ENCODE measurements around the gene ACVR1C. TPM values are rescaled to one million over a fixed set of nuclear protein-coding genes. Genes with fewer than 3 reads are reported as not detected.

Gene ACVR1C
- total RNA-seq (2012; rRNA removed), result under 0.01 and 0.25 TPM in 2 replicates

DNA sequence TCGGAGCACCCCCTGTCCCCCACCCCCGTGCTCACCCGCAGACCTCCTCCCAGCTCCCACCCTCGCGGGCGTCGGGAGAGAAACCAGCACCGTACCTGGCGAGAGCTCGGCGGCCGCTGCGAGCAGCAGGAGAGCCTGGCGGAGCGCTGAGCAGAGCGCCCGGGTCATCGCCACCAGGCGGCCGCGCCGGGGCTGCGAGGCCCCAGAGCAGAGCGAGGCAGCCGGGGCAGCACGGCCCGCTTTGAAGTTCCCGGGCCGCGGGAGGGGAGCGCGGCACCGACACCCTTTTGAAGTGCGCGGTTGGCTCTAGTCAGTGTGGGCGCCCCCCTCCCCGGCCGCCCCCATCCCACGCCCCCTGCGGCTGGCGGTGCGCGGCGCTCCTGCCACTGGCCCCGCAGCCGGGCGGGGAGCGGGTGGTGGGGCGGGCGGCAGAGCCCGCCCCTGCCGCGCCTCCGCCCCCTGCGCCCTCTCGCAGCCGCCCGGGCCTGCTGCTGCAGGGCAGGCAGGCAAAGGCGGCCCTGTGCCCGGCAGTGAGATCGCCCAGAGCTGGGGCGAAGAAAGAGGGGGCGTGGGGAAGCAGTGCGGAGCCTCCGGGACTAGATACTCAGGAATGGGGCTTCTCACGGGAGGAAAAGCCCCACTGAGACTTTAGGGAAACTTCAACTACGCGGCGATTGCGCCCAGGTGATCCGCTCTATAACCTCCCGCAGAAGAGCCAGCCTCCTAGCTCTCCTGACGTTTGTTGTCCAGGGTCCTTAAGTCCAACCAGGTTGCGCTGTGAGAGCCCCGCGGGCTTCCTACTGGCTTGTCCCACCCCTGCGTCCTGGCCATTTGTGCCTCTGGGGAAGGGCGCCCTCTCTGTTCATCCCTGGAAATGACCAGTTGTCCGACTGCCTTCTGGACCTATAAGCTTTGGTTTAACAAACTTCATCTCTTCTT, at the start of gene ACVR1C:
Gene ACVR1C (minus strand): TSS at position 388 of the 939 bp plus-strand sequence. CDS start 220 bp downstream, at position 168.
- H3K4me3 ChIP-seq (ENCODE audit: low read length), result peak within 1 kb of the TSS; percentile 80
- peak within 1 kb of the TSS; percentile 56 for H3K9ac ChIP-seq (ENCODE audit: low read depth, low read length)
- H3K27me3 ChIP-seq (ENCODE audit: control insufficient read depth, insufficient read depth, low read length), result peaks cover 11% of the 10 kb centered on the region
- peak within 1 kb of the TSS; percentile 99 for H3K4me2 ChIP-seq (ENCODE audit: low read length)
- no peaks in the 10 kb centered on the region for H3K36me3 ChIP-seq (ENCODE audit: insufficient read depth, low read length)
- H3K9me3 ChIP-seq (replicated peaks; ENCODE audit: low read length), result no peaks in the 10 kb centered on the region
- peaks cover 7% of the 10 kb centered on the region for H3K4me1 ChIP-seq (ENCODE audit: control insufficient read depth, insufficient read depth, low read length)

DNA sequence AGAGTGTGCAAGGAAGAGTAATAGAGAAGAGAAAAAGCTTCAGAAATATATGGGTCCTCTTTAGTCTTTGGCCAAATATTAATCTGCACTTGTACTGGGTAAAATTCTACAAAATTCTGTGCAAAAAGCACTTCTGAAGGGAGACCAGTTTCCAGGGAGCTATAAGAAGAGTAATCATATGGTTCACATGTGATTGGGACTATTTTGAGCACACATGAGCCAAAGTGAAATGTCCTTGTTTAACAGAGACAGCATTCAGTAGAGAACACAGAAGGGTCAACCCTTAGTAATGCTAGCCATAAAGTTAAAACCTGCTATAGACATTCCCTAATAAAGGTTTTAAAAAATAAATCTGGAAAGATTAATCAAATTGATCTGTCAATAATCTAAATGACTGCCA, 49.3 kb upstream of the ACVR1C start:
- Histone ChIP-seq H3K9me3 (replicated peaks; ENCODE audit: low read length) (no peaks in the 10 kb centered on the region), H3K9ac (ENCODE audit: low read depth, low read length) (no peak overlapping the region), H3K27me3 (ENCODE audit: control insufficient read depth, insufficient read depth, low read length) (no peaks in the 10 kb centered on the region), H3K4me2 (ENCODE audit: low read length) (no peak overlapping the region), H3K36me3 (ENCODE audit: insufficient read depth, low read length) (no peaks in the 10 kb centered on the region), H3K4me3 (ENCODE audit: low read length) (no peak overlapping the region), H3K4me1 (ENCODE audit: control insufficient read depth, insufficient read depth, low read length) (no peaks in the 10 kb centered on the region)

DNA sequence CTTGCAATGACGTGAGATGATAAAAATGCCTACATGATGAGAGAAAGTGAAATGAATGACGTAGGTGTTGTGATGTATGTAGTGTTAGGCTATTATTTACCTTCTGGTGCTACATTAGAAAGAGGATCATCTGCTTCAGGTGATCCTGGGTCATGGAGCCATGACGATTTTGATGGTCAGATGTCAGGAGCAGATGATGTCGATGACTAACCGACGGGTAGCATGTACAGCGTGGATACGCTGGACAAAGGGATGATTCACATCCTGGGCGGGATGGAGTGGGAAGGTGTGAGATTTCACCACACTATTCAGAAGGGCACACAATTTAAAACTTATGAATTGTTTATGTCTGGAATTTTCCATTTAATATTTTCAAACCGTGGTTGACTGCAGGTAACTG, 43.5 kb upstream of the ACVR1C start:
- H3K9me3 ChIP-seq (replicated peaks; ENCODE audit: low read length), result no peaks in the 10 kb centered on the region
- no peaks in the 10 kb centered on the region for H3K27me3 ChIP-seq (ENCODE audit: control insufficient read depth, insufficient read depth, low read length)
- H3K36me3 ChIP-seq (ENCODE audit: insufficient read depth, low read length), result peaks cover 3% of the 10 kb centered on the region
- H3K4me1 ChIP-seq (ENCODE audit: control insufficient read depth, insufficient read depth, low read length), result peaks cover 7% of the 10 kb centered on the region
- no peak overlapping the region for H3K9ac ChIP-seq (ENCODE audit: low read depth, low read length)
- no peak overlapping the region for H3K4me3 ChIP-seq (ENCODE audit: low read length)
- H3K4me2 ChIP-seq (ENCODE audit: low read length), result no peak overlapping the region

DNA sequence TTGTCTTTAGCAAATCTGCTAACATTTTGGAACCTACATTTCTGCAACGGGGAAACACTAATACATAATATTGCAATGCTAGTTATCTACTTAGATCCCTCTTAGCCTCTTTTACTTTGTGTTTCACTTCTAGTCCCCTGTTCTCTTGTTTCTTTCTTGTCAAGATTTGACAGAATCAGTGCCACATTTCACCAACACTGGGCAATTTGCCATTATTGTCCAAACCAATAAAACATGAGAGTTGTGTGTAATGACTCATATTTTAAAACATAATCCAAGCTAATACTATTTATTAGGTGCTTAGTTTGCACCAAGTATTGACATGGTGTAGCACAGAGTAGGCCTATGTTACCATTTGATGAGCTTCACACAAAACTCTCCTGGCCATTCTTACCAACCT, 33.7 kb upstream of the ACVR1C start:
- Histone ChIP-seq H3K36me3 (ENCODE audit: insufficient read depth, low read length) (no peaks in the 10 kb centered on the region), H3K27me3 (ENCODE audit: control insufficient read depth, insufficient read depth, low read length) (no peaks in the 10 kb centered on the region), H3K4me3 (ENCODE audit: low read length) (no peak overlapping the region), H3K4me2 (ENCODE audit: low read length) (no peak overlapping the region), H3K9me3 (replicated peaks; ENCODE audit: low read length) (no peaks in the 10 kb centered on the region), H3K4me1 (ENCODE audit: control insufficient read depth, insufficient read depth, low read length) (no peaks in the 10 kb centered on the region), H3K9ac (ENCODE audit: low read depth, low read length) (no peak overlapping the region)

DNA sequence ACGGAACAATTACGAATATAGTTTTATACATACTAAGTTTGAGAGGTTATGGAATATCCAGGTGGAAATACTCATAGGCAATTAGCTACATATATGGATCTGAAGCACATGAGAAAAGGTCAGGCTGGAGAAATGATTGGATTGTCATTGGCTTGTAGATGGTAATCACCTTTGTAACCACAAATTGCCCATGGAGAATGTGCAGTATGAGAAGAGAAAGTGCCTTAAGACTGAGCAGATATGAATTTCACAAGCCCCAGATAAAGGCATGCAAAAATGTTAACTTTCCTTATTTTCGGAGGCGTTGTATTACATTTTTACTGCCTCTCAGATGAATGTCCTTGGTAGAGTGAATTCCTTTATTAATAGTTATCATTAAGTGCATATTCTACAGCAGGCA, 33.1 kb upstream of the ACVR1C start:
- no peaks in the 10 kb centered on the region for H3K4me1 ChIP-seq (ENCODE audit: control insufficient read depth, insufficient read depth, low read length)
- H3K4me2 ChIP-seq (ENCODE audit: low read length), result no peak overlapping the region
- no peak overlapping the region for H3K9ac ChIP-seq (ENCODE audit: low read depth, low read length)
- no peak overlapping the region for H3K4me3 ChIP-seq (ENCODE audit: low read length)
- H3K27me3 ChIP-seq (ENCODE audit: control insufficient read depth, insufficient read depth, low read length), result no peaks in the 10 kb centered on the region
- H3K36me3 ChIP-seq (ENCODE audit: insufficient read depth, low read length), result no peaks in the 10 kb centered on the region
- H3K9me3 ChIP-seq (replicated peaks; ENCODE audit: low read length), result no peaks in the 10 kb centered on the region

GRCh38 chr2:157657858-157658257, 29.2 kb upstream of the ACVR1C start:
- H3K9ac ChIP-seq (ENCODE audit: low read depth, low read length), result no peak overlapping the region
- no peak overlapping the region for H3K4me3 ChIP-seq (ENCODE audit: low read length)
- no peaks in the 10 kb centered on the region for H3K27me3 ChIP-seq (ENCODE audit: control insufficient read depth, insufficient read depth, low read length)
- no peak overlapping the region for H3K4me2 ChIP-seq (ENCODE audit: low read length)
- H3K4me1 ChIP-seq (ENCODE audit: control insufficient read depth, insufficient read depth, low read length), result no peaks in the 10 kb centered on the region
- H3K9me3 ChIP-seq (replicated peaks; ENCODE audit: low read length), result no peaks in the 10 kb centered on the region
- no peaks in the 10 kb centered on the region for H3K36me3 ChIP-seq (ENCODE audit: insufficient read depth, low read length)

DNA sequence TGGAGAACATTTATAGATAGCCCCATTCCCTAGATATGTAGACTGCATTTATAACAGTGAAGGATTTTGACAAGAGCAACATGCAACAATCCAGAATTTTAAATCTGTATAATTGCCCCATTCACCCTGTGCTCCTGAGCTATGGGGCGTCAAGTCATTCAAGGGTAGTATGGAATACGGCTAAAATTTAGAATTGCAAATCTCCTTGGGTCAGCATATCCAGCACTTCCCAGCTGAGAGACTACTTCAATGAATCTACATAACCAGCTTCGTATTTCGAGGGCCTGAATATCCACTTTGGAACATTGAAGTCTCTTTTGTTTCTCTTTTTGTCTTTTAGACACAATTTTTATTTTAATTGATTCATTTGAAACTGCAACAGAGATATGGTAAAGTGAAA, 28.4 kb upstream of the ACVR1C start:
- H3K4me2 ChIP-seq (ENCODE audit: low read length), result no peak overlapping the region
- no peak overlapping the region for H3K9ac ChIP-seq (ENCODE audit: low read depth, low read length)
- H3K36me3 ChIP-seq (ENCODE audit: insufficient read depth, low read length), result no peaks in the 10 kb centered on the region
- no peaks in the 10 kb centered on the region for H3K27me3 ChIP-seq (ENCODE audit: control insufficient read depth, insufficient read depth, low read length)
- H3K4me1 ChIP-seq (ENCODE audit: control insufficient read depth, insufficient read depth, low read length), result no peaks in the 10 kb centered on the region
- H3K9me3 ChIP-seq (replicated peaks; ENCODE audit: low read length), result no peaks in the 10 kb centered on the region
- H3K4me3 ChIP-seq (ENCODE audit: low read length), result no peak overlapping the region

DNA sequence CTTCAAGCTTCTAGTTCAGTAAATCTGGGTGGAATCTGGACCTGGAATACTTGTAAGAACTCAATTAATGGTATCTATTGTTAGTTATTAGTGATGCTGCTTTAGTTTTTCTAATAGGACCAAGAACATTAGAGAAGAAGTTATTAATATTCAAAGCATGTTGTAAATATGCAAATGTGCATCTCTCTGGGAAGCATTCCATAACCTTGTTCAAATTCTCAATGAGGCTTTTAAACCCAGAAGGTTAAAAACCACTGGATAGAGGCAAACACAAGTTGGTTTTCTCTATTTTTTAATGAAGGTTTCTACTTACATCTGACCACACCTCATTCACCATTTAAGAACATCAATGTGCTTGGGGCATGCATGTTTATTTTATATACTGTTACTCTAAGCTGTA, 16.1 kb upstream of the ACVR1C start:
- no peaks in the 10 kb centered on the region for H3K9me3 ChIP-seq (replicated peaks; ENCODE audit: low read length)
- no peak overlapping the region for H3K9ac ChIP-seq (ENCODE audit: low read depth, low read length)
- H3K27me3 ChIP-seq (ENCODE audit: control insufficient read depth, insufficient read depth, low read length), result no peaks in the 10 kb centered on the region
- H3K36me3 ChIP-seq (ENCODE audit: insufficient read depth, low read length), result no peaks in the 10 kb centered on the region
- no peaks in the 10 kb centered on the region for H3K4me1 ChIP-seq (ENCODE audit: control insufficient read depth, insufficient read depth, low read length)
- H3K4me3 ChIP-seq (ENCODE audit: low read length), result no peak overlapping the region
- no peak overlapping the region for H3K4me2 ChIP-seq (ENCODE audit: low read length)

- Histone ChIP-seq H3K4me3 (ENCODE audit: low read length) (no peak overlapping the region), H3K9ac (ENCODE audit: low read depth, low read length) (no peak overlapping the region), H3K4me2 (ENCODE audit: low read length) (no peak overlapping the region), H3K36me3 (ENCODE audit: insufficient read depth, low read length) (no peaks in the 10 kb centered on the region), H3K4me1 (ENCODE audit: control insufficient read depth, insufficient read depth, low read length) (peaks cover 7% of the 10 kb centered on the region), H3K27me3 (ENCODE audit: control insufficient read depth, insufficient read depth, low read length) (peaks cover 6% of the 10 kb centered on the region), H3K9me3 (replicated peaks; ENCODE audit: low read length) (no peaks in the 10 kb centered on the region)
Measured at GRCh38 chr2:157631861-157632260, 3.2 kb upstream of the ACVR1C start.

DNA sequence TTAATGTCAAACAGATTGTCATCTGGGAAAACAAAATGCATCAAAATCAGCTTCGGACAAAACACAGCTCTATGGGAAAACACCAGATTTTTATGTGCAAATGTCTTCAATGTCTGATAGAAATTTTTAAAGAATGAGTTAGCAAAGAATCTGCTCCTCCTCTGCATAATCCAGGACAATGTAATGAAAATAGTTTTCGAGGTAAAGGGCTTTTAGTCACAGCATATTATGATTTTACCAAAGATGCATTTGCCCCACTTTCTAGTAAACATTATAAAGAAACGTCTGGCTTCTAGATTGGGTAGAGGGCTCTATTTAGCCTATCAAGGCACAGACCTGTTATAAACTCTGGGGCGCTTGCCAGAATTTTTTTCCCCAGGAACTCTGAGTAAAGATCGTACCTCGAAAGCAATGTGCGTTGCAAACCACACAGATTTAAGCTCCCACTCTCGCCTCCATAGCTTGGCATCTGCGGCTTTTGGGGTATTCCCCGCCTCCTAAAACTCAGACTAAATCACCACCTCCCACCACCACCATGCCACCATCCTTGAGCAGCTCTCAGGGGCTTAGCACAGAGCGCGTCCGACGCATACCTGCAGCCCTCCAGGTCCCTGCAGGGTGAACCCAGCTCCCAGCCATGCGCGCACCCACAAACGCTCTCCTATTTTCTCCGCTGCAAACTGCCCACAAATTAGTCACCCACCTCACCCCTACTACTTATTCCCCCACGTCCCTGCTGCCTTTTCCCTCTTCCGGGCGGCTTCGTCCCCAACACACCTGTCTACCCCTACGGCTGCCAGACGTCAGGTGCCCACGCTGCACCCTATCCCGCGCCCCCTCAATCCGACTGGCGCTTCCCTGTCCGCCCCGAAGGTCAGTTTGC, 829 bp downstream of the ACVR1C start:
- Histone ChIP-seq H3K9ac (ENCODE audit: low read depth, low read length) (peak overlapping the region; percentile 3), H3K4me3 (ENCODE audit: low read length) (peak overlapping the region; percentile 80), H3K9me3 (replicated peaks; ENCODE audit: low read length) (no peaks in the 10 kb centered on the region), H3K4me2 (ENCODE audit: low read length) (peak overlapping the region; percentile 99), H3K36me3 (ENCODE audit: insufficient read depth, low read length) (no peaks in the 10 kb centered on the region), H3K27me3 (ENCODE audit: control insufficient read depth, insufficient read depth, low read length) (peaks cover 11% of the 10 kb centered on the region), H3K4me1 (ENCODE audit: control insufficient read depth, insufficient read depth, low read length) (peaks cover 7% of the 10 kb centered on the region)

DNA sequence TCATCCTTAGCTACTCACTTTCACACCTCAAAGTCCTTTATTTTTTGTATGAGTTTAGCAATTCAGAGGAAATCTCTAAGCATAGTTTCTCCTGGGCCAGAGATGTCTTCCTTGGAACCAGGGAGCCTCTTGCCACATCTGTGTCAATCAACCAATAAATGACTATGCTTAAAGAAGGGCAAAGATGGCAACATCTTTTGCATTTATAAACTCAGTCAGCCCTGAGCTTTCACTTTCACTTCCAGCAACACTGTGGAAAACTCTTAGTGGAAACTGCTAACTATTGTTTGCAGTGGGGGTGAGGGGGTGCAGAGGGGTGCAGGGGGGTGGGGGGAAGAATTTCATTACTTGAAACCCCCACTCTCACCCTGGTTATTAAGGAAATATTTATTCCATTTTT, 3.4 kb downstream of the ACVR1C start:
- peaks cover 11% of the 10 kb centered on the region for H3K27me3 ChIP-seq (ENCODE audit: control insufficient read depth, insufficient read depth, low read length)
- no peaks in the 10 kb centered on the region for H3K9me3 ChIP-seq (replicated peaks; ENCODE audit: low read length)
- no peak overlapping the region for H3K4me3 ChIP-seq (ENCODE audit: low read length)
- H3K4me1 ChIP-seq (ENCODE audit: control insufficient read depth, insufficient read depth, low read length), result peaks cover 13% of the 10 kb centered on the region
- no peak overlapping the region for H3K9ac ChIP-seq (ENCODE audit: low read depth, low read length)
- no peak overlapping the region for H3K4me2 ChIP-seq (ENCODE audit: low read length)
- no peaks in the 10 kb centered on the region for H3K36me3 ChIP-seq (ENCODE audit: insufficient read depth, low read length)
